Measurements from ENCODE around the gene FBLIM1.
A peak's percentile ranks its signal among the peaks of the same experiment; 100 is the strongest.
"Not testable (repeated sequence)": the region's sequence is repeated elsewhere in the genome, so short reads cannot be mapped to it uniquely, and the experiment has no call there.

FBLIM1 gene

DNA sequence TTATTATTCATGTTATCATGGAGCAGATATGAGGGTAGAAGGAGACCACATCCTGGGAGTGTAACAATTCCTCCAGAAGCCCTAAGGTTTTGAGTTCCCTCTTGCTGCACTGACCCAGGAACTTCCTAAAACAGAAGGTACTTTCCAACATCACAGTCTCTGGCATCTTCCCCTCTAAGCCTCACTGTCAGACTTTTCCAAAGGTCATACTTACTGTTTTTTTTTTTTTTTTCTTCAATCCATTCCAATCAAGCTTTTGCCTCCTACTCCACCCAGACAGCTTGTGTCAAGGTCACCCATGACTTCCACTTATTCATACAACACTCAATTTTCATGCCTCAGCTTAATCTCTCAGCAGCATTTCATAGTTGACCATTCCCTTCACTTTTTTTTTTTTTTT is 67.2 kb downstream of the FBLIM1 start:
- no peak for DNase-seq

DNA sequence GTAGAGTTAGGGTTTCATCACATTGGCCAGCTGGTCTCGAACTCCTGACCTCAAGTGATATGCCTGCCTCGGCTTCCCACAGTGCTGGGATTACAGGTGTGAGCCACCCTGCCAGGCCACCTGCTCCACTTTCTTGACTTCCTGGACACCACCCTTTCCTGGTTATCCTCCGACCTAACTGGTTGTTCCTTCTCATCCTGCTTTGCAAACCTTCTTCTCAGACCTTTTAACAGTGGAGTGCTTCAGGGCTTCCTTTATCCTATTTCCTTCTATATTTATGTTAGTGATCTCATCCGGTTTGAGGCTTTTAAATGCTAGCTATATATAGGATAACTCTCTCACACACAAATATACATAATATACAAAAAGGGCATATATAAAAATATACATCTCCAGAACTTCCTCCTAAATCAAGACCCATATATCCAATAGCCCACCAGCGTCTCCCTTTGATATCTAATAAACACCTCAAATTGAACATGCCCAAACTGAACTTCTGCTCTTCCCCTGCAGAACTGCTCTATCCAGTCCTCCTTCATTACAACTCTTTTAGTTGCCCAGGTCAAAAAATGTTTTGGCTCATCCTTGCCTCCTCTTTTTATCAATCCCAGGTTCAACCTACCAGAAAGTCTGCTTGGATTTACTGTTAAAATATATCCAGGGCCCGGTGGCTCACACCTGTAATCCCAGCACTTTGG is 68.4 kb downstream of the FBLIM1 start:
- DNase-seq, result no peak

DNA sequence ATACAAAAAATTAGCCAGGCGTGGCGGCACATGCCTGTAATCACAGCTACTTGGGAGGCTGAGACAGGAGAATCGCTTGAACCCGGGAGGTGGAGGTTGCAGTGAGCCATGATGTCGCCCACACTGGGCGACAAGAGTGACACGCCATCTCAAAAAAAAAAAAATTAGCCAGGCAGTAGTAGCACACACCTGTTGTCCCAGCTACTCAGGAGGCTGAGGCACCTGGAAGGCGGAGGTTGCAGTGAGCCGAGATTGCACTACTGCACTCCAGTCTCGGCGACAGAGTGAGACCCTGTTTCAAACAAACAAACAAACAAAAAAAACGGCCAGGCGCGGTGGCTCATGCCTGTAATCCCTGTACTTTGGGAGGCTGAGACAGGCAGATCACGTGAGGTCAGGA is 69.0 kb downstream of the FBLIM1 start:
- not testable (repeated sequence) for DNase-seq

DNA sequence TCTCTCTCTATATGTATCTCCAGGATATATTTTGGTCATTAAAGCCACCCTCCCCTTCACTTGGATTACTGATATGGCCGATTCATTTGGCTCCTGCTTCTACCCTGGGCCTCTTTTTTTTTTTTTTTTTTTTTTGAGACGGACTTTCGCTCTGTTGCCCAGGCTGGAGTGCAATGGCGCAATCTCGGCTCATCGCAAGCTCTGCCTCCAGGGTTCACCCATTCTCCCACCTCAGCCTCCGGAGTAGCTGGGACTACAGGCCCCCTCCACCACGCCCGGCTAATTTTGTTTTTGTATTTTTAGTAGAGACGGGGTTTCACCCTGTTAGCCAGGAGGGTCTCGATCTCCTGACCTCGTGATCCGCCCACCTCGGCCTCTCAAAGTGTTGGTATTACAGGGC is 70.3 kb downstream of the FBLIM1 start:
- not testable (repeated sequence) for DNase-seq

DNA sequence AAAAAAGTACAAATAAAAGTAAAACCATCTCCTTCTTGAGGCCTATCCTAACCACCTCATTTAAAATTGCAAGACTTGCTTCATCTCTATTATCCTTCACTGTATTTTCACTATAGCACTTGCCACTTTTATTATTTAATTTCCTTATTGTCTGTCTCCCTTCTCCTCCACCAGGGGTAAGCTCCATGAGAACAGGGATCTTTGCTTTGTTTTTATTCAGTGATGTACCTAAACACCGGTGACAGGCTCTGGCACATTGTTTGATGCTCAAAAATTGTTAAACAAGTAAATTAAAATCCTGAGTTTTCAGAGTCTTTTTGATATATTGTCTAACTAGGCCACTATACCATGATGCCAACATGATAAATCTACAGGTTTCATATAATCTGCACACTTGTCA is 71.7 kb downstream of the FBLIM1 start:
- no peak for DNase-seq

DNA sequence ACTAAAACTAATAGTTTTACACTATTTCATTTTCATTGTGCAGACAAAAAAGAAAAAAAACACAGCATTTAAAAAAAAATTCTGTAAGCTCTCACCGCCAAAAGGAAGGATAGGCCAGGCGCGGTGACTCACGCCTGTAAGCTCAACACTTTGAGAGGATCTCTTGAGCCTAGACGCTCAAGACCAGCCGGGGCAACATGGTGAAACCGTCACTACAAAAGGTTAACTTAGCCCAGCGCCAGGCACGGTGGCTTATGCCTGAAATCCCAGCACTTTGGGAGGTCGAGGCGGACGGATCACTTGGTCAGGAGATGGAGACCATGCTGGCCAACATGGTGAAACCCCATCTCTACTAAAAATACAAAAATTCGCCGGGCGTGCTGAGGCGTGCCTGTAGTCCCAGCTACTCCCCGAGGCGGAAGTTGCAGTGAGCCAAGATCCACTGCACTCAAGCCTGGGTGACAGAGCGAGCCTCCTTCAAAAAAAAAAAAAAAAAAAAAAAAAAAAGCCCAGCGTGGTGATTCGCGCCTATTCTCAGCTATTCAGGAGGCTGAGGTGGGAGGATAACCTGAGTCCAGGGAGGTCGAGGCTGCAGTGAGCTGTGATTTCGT is 74.6 kb downstream of the FBLIM1 start:
- DNase-seq, result peak in 4 of 5 donors; percentile 44 to 76 (median 49)

DNA sequence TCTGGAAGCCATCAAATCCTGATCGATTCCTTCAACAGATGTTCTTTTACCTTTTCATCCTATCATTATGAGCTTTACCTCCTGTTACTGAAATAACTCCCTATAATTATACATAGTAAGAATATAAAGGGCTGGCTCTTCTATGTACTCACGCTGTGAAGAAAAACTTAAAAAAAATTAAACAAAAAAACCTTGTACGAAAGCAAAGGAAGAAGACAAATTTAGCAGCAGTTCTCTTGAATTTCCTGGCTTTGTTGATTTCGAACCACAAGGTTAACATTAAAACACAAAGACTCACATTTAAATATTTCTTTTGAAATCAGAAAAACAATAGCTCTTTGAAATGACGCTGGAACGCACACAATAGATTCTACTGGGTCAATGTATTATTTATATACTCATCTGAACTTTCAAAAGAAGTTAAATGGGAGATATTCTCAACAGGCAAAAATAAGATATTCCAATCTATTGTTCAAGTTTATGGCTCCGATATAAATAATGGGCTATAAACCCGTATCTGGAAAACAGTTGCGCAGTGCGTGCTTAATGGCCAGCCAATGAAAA is 75.3 kb downstream of the FBLIM1 start:
- no peak for DNase-seq

DNA sequence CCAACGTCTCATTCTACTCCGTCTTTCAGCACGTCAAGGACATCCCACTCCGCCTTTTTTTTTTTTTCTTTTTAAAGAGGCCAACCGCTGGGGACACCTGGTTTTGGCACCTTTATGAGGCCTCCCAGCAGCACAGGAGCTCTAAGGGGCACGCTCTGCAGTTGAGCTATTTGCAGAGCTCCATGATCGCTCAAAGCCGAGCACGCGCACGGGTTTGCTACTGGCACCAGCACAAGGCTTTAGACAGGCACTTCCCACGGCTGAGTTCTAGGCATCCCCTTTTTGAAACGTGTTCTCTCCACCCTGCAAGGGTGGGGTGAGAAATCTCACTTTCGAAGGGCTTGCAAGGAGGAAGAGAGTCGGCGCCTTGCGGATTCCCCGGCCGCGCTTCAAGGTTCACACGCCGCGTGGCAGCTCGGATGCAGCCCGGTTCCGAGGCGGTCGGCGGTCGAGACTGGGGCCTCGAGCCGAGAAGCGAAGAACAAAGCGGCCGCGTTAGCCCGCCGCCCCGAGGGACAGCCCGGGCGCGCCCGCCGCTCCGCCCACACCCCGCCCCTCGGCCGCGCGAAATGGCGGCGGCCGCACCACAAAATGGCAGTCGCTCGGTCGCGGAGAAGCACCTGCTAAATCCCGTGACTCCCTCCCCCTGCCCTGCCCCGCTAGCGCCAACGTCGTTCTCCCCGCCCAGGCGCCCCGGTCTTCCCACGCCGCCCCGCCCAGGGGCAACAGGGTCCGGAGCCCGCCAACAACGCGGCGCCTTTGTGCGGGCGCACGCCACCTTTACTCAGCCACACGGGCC is 76.0 kb downstream of the FBLIM1 start:
- peak; percentile 81 to 90 (median 84) for DNase-seq

DNA sequence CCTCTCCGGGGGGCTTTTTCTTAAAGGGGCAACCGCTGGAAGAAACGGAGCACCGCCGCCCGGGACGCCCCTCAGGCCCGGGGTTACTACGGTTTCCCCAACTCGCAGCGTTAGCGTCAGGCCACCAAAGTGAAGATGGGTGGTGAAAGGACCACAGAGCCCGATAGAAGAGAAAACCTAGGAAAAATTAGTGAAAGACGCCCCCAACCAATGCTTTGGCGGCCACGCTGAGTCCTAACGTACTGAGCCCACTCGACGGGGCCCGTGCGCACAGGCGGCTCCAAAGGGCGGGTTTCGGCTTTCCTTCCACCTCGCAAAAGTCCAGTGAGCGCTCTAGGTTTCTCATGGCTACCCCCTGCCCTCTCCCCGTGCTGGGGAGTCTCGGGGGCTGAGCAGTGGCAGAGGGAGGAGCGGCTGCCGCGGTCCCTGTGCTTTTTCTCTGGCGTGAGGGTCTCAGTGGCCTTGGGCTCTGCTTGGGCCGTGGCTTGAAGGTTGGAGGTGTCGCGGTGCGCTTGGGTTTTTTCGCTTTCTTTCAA is 76.7 kb downstream of the FBLIM1 start:
- peak in 1 of 5 donors; percentile 18 for DNase-seq

DNA sequence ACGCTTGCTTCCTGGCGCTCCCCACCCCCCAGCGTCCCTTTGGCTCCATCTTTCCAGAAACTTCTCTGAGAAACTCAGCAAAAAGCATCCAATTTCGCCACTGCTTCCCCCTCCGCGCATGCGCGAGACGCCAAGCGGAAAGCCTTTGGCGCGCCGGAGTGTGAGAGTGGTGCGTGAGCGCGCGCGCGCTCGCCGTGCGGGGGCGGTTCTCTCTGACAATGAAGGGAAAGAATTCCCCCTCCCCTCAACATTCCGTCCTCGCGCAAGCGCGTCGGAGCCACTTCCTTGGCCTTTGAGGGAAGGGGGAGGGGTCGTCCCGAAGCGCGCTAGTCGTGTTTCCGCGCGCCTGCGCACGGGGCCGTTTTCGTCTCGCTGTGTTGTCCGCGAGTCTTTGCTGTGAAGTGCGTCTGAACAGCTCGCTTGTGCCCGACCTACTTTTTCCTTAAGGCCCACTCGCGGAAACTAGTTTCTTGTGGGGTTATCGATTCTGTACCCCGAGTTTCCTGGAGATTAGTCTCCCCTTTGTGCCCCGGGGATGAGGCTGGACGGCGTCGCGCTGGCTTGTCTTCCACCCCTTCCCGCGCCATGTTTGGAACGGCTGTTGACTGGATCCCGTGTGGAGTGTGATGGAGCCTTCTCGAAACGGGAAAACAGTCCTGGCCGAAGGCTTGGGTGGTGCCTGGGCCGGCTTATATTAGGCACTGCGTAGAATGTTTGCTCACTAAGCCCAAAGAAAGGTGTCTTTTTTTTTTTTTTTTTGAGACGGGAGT is 77.3 kb downstream of the FBLIM1 start:
- DNase-seq, result peak; percentile 98 to 99 (median 99)
